ENCODE data around the gene KAT2B. TPM values are rescaled to one million over a fixed set of nuclear protein-coding genes. Genes with fewer than 3 reads are reported as not detected.
"Not testable (repeated sequence)": the region's sequence is repeated elsewhere in the genome, so short reads cannot be mapped to it uniquely, and the experiment has no call there.

KAT2B gene
- 25.6 TPM for total RNA-seq

DNA sequence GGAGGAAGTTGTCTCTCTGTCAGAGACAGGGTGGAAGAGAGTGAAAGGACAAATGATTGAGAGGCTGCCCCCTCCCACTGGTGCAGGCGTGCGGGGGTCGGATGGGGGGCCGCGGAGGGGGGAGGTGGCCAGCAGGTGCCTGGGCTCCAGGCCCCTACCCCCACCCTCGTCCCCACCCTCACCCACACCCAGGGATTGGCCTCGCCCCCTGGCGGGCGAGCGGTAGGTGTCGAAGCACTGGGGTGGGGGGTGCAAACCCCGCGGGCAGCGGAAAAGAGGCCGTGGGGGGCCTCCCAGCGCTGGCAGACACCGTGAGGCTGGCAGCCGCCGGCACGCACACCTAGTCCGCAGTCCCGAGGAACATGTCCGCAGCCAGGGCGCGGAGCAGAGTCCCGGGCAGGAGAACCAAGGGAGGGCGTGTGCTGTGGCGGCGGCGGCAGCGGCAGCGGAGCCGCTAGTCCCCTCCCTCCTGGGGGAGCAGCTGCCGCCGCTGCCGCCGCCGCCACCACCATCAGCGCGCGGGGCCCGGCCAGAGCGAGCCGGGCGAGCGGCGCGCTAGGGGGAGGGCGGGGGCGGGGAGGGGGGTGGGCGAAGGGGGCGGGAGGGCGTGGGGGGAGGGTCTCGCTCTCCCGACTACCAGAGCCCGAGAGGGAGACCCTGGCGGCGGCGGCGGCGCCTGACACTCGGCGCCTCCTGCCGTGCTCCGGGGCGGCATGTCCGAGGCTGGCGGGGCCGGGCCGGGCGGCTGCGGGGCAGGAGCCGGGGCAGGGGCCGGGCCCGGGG, at the start of gene KAT2B:
TSS of gene KAT2B (plus strand) at position 682 of the 783 bp plus-strand sequence. CDS start at position 714, 32 bp downstream.
- peak; percentile 76 for ATAC-seq
- DNase-seq (ENCODE audit: low spot score) = peak; percentile 87

DNA sequence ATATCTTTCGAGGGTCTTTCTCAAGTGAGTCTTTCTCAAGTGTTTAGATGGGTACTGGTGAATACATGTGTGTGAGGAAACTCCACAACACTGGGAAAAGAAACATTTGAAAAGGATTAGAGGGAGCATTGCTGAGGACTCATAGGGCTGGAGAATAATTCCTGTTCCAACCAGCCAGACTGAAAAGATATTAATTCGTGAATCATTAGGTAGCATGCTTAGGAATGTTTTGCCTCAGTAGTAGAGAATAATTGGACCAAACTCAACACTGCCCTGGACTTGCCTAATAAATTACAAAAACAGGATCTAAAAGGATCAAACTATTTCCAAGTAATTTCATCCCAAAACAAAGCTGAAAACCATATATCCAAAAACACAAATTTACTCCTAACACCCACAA, 45.5 kb upstream of the KAT2B start:
- DNase-seq (ENCODE audit: low spot score) = no peak
- no peak for ATAC-seq

DNA sequence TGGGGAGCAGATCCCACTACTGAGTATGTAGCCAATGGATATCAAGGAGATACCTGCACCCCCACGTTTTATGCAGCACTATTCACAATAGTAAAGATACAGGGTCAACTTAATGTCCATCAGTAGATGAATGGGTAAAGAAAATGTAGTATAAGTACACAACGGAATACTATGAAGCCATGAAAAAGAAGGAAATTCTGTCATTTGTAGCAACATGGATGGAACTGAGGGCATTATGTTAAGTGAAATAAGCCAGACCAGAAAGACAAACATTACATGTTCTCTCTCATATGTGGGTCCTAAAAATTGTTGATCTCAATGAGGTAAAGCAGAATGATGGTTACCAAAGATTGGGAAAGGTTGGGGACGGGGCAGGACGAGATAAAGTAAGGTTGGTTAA, 42.7 kb upstream of the KAT2B start:
- no peak for ATAC-seq

DNA sequence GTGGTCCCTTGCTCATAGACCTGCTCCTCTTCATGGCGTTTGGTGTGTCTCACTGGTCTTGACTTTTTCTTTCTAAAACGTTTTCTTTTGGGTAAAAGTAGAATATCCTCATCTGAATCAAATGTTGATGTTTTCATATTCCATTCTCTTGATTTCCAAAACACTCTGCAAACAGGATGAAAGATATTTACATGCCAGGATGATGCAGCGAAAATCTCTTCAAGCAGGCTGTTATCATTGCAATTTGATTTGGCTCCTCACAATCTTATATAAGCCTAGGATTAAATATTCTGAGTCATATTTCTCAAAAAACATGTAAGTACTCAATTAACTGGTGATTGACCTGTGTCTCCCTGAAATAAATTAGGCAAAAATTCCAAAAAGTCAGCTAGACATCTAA, 38.3 kb upstream of the KAT2B start:
- DNase-seq (ENCODE audit: low spot score) = no peak
- ATAC-seq = no peak

More for the DNA sequence above, 42.7 kb upstream of the KAT2B start:
- DNase-seq (ENCODE audit: low spot score) = no peak

DNA sequence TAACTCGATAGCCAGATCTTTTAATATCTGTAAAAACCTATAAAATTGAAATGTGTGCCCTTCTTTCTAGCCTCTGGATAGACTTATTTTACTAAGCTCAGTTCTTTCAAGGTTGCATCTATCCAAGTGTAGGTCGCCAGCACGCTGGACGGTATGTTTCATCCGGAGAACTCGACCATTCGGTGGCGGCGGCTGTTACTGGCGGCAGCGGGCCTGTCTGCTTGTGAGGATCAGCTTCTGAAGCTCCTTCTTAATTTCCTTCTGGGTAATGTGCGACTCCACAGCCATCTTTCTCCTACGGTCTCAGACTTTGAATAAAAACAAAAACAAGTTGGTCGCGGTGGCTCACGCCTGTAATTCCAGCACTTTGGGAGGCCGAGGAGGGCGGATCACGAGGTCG, 32.3 kb upstream of the KAT2B start:
- ATAC-seq (no peak), DNase-seq (ENCODE audit: low spot score) (no peak)

DNA sequence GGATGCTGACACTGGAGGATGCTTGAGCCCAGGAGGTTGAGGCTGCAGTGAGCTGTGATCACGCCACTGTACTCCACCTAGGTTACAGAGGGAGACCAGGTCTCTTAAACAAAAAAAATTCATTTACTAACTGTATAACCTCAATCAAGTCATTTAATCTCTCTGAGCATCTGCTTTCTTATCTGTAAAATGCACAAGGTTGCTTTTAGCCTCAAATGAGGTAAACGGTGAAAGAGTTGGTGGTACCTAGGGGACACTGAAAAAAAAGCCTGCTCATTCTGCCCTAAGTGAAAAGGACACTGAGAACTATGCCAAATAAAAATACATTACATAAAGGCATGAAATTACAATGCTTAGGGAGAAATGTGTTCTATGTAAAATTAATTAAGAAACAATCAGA, 31.6 kb upstream of the KAT2B start:
- DNase-seq (ENCODE audit: low spot score) (no peak), ATAC-seq (no peak)

DNA sequence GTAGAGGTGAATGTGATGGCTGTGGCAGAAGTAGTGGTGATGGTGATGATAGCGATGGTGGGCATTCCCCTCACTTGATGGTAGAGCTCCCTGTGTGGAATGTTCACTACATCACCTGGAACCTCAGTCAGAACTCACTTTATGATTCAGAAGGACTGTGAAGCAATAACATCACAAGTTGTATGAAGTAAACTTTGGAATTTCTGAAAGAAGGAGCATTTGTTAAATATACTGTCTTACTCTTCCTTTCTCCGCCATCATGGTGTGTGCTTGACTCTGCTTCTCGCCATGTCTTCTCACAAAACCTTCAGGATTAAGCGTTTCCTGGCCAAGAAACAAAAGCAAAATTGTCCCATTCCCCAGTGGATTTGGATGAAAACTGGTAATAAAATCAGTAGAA, 28.1 kb upstream of the KAT2B start, which contains the start of gene PP2D1:
TSS of gene PP2D1 (minus strand) at position 101 of the 400 bp plus-strand sequence. CDS start 192 bp downstream, outside the sequence.
- DNase-seq (ENCODE audit: low spot score) (no peak), ATAC-seq (no peak)

DNA sequence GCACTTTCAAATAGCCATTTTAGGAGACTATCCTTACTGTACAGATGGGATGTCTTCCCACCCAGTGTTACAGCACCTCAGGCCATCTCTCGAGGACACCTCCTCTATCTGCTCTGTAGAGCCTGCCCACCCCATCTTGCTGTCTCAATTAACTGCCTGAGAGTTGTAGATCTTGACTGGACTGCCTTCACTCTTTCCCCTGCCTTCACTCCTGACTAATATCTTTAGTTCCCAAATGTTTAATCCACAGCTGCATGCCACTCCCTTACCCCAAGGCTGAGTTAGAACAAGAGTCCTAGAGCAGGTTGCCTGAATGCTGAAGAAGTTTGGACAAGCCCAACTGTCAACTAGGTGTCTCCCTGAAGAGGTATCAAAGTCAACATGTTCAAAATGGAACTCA, 26.9 kb upstream of the KAT2B start:
- ATAC-seq (no peak), DNase-seq (ENCODE audit: low spot score) (no peak)

DNA sequence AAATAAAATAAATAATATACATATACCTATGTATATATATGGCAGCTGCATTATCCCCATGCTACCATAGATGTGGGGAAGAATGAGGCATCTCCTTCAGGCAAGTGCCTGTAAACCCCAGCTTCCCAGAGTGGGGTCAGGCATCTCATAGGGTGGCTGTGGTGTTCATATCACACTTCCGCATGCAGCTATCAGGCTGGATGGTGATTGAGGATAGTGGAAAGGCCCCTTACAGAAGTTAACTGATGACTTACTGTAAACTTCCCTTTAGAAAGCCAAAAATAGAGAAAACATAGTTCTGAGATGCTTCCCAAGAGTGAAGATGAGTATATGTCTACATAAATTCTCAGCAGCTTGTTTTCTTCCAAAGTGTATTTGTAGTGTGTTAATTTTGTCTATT, 24.7 kb upstream of the KAT2B start:
- ATAC-seq (no peak), DNase-seq (ENCODE audit: low spot score) (no peak)

DNA sequence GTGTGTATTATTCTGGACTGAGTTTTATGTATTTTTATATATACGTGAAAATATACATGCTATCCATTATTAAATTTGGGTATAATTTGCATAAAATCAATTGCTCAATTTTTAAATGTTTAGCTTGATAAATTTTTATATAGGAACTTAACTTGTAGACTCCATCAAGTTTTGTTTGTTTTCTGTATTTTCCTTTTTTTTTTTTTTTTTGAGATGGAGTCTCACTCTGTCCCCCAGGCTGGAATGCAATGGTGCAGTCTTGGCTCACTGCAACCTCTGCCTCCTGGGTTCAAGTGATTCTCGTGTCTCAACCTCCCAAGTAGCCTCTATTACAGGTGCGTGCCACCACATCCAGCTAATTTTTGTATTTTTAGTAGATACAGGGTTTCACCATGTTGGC, 24.2 kb upstream of the KAT2B start:
- not testable (repeated sequence) for ATAC-seq; DNase-seq (ENCODE audit: low spot score)

DNA sequence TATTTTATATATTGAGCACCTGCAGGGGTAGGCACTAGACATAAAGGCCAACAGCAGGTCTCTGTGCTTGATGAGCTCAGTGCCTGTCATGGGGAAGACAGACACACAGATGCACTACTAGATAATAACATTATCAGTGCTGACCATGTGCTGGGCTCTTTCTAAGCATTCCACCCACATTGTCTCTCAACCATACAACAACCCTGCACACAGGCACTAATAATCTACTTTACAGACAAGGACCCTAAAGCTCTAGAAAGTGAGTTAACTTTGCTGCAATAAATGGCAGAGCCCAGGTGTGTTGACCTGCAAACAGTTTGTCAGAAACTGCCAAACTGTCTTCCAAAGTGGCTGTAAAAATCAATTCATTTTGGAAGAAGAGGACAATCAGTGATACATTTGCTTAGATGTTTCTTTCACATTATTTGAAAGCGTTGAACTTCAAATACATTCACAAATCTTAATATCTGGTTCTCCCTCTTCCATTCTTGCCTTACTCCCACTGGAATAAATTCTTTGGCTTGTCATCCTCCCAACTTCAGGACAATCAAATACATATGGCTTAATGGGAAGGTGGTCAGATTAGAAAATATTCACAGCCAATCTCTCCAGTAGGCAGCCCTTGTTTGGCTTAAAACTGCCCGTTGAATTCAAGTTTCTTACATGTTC, 17.2 kb upstream of the KAT2B start:
- DNase-seq (ENCODE audit: low spot score) = no peak
- no peak for ATAC-seq

DNA sequence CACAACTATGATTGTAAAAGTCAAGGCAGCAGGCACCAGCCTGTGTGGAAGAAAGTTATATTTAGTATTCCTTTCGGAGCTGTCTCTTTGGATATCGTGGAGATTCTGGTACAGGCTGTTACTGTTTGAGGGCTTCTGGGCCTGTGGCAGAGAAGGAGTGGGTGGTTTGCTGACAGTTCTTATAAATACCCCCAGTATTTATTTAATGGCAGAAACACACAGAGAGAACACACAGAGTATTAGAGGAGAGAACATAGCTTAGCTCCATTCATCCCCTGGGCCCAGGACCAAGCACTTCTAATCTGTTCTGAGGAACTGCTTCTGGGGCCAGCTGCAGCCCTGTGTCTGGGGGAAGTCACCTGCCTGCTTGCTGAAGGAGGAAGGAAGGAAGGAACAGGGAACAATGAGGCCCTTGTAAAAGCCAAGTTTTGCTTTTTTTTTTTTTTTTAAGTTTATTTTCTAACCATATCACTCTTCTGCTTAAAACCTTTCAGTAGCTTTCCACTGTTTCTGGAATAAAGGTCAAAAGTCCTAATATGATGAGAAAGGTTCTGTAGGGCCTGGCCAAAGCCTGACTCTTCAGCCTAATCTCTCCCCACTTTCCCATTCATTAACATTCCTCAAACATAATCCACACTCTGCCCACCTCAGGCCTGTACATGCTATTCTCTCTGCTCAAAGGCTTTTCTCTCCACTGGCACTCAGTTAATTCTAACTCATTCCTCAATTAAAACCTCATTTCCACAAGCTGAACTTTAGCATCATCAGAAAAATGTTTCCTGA, 16.4 kb upstream of the KAT2B start:
- DNase-seq (ENCODE audit: low spot score) (no peak), ATAC-seq (peak; percentile 70)

DNA sequence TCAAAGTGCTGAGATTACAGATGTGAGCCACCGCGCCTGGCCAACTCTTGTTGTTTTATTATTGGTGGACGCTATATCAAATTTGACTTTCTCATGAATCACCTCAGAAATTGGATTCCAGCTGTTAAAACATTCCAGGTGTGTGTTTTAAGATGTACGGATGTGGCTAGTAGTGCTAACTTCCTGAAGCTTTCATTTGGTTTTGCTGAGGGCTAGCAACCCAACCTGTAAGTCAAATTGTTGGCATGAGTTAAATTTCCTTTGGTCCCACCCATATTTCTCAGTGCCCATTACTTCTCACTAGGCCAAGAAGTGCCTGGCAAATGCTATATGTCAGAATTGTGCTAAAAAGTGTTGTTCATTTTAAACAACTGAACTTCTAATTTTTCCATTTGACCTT, 13.1 kb upstream of the KAT2B start:
- no peak for DNase-seq (ENCODE audit: low spot score)

DNA sequence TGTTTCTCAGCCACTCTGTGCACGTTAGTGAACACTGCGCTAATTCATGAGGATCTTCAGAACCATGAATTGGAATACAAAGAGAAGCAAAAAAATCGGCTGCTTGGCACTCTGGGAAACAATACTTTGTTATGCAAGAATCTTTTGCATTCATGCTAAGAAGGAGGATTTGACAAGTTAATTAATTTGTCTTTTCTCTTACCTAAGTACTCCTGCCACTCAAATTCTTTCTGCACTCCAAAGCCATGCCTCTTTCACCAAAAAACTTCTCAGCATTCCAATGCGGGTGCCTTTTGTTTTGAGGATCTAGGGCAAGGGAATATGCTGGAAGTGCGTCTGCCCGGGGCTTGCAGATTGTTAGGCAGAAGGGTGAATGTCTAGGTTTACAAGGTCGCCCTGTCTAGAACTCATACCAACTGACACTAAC, 11.3 kb upstream of the KAT2B start:
- DNase-seq (ENCODE audit: low spot score) (no peak), ATAC-seq (no peak)

More for the DNA sequence above, 13.1 kb upstream of the KAT2B start:
- ATAC-seq = no peak

DNA sequence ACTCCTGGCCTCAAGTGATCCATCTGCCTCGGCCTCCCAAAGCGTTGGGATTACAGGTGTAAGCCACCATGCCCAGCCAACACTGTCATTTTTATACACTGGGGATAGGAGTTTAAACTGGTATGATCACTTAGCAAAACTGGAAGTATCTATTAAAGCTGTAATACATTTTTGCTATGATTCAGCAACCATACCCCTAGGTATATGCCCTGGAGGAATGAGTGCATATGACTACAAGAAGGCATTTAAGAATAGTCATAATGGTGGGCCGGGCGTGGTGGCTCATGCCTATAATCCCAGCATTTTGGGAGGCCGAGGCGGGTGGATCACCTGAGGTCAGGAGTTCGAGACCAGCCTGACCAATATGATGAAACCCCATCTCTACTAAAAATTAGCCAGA, 8.3 kb upstream of the KAT2B start:
- DNase-seq (ENCODE audit: low spot score); ATAC-seq: not testable (repeated sequence)

DNA sequence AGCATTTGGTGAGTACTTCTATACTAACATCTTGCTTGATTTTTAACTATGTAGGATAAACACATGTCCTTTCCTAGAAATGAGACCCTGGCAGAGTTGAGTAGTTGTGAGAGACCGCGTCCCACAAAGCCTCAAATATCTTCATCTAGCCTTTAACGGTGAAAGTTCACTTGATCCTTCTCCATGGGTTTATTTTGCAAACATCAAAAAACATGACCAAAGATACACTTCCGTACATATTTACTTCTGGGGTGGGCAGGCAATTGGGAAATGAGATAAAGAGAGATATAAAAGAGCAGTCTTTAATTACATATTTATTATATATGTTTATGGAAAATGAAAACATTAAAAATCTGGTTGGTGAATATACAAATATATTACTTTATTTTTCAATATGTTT, 5.2 kb upstream of the KAT2B start:
- DNase-seq (ENCODE audit: low spot score) (no peak), ATAC-seq (peak; percentile 10)

DNA sequence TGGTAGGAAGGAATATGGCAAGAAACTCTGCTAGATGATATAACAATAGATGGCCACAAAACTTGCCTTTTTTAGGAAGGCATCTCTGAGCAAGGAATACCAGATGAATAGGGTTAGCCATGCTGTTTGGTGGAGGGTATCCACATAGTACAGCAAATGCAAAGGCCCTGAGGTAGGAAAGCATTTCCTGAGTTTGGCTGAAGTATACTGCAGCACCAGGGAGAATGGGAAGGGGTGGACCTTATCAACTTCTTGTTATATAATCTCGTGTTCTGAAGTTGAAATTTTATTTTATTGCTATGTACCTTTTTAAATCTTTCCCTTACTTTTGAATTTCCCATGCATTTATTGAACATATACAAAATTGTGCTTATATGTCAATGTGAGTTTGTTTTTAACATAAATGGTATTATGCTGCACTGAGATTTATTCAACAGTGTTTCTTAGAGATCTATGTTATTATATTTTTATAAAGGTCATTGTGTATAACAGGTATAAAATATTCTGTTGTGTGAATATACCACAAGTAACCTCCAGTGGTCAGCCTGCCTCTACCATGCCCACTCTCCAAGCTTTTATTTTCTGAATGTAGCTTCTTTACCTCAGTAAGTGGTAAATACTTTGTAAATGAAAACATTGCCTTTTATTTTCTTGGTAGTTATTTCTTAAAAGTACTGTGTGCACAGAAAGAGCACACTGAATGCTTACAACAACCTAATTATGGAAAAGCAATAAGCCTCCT, 2.8 kb upstream of the KAT2B start:
- ATAC-seq = no peak

DNA sequence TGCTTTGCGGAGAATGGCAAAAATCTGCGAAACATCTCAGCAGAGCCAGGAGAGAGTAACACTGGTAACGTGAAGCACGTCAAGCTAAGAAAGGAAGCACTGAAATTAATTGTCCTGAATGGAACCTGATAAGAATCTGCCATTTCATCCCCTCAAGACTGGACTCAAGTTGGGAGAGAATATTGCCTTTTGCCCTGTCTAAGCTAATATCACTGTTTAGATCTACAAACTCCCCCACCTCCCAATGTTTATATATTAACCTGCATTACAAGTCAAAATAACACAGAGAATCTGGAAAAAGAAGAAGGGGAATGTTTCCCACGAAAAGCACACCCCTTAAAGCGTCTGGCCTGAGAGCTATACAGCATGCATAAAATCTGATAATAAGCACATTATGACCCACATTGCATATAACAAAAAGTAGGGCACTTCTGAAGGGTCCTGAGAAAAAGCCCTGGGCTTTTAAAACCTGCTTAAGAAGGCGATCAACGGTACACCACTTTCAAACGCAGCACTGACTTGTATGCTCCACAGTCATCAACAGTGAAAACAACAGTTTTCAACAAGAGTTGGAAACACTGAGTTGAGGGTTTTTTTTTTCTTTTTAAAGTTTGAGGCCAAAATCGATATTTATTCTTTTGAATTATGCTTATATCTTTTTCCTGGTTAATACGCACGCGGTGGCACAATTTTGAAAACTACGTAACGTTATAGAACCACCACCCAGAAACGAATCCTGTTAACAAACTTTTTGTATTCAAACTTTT, 1.4 kb upstream of the KAT2B start:
- DNase-seq (ENCODE audit: low spot score) (no peak), ATAC-seq (no peak)

More for the DNA sequence above, 2.8 kb upstream of the KAT2B start:
- DNase-seq (ENCODE audit: low spot score) = no peak

DNA sequence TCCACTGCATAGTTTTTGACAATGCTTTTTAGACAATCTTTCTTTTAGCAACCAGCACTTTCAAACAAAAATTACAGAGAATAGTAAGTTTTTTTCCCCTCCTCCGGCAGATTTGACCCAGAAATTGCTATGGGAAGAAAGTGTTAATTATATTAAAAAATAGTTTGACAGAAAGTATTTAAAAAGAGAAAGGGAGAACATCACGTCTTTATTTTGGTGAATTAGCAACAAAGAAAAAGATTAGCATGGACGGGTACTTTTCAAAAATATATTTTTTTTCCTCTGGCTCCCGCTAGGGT, 831 bp upstream of the KAT2B start:
- no peak for ATAC-seq
- DNase-seq (ENCODE audit: low spot score) = no peak

DNA sequence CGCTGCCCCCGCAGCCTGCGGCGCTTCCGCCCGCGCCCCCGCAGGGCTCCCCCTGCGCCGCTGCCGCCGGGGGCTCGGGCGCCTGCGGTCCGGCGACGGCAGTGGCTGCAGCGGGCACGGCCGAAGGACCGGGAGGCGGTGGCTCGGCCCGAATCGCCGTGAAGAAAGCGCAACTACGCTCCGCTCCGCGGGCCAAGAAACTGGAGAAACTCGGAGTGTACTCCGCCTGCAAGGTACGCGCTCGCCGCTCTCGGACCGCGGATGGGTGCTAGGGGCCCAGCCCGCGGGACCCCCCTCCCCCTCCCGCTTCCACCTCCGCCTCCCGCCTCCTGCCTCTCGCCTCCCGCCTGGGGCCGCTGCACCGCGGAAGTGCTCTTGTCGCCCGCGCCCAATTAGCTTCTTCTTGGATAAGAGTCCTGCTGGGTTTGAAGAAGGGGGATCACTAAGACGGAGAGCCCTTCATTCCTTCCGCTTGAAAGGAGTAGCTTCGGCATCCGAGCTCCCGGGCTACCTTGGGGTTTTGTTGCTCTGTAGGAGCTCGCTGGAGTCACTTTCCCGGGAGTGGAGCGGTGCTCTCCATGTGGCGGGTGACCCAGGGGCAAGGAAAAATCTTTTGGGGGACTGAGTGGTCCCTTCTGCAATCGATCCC, 426 bp downstream of the KAT2B start:
- DNase-seq (ENCODE audit: low spot score) (peak; percentile 83), ATAC-seq (peak; percentile 65)

Measured in left lobe of liver (tissue), 2 donors.